HT-29 (cell line): ENCODE measurements around the gene PILRB. TPM values are rescaled to one million over a fixed set of nuclear protein-coding genes. Genes with fewer than 3 reads are reported as not detected.
"Not testable (repeated sequence)": the region's sequence is repeated elsewhere in the genome, so short reads cannot be mapped to it uniquely, and the experiment has no call there.

Experiments used
- DNase-seq: peaks from one replicate; pipeline ENCODE4 v3.0.0-alpha.2; 2015; ENCODE audit warnings: low spot score
- total RNA-seq: library from RNA; depleted of rRNA; stranded (reverse); fragments of >200 nt; shearing (Covaris generic); gene quantifications from 2 replicates; pipeline ENCODE4 v1.2.3, GENCODE V29; 2014; rRNA removed

PILRB gene
- total RNA-seq, result 104 and 119 TPM in 2 replicates

- DNase-seq, result no peak
Observed at GRCh38 chr7:100358027-100358856, at the start of gene PILRB. TSS of gene PILRB (plus strand) at chr7:100358117. CDS start at chr7:100358303, 186 bp downstream.

GRCh38 chr7:100318329-100318728 lies 39.6 kb upstream of the PILRB start:
- not testable (repeated sequence) for DNase-seq

- DNase-seq, result not testable (repeated sequence)
Observed at GRCh38 chr7:100321648-100322047, 36.3 kb upstream of the PILRB start.

- DNase-seq, result not testable (repeated sequence)
Observed at GRCh38 chr7:100324194-100324593, 33.7 kb upstream of the PILRB start.

- not testable (repeated sequence) for DNase-seq
Observed at GRCh38 chr7:100325671-100326070, 32.2 kb upstream of the PILRB start.

GRCh38 chr7:100326914-100327313 lies 31.0 kb upstream of the PILRB start:
- not testable (repeated sequence) for DNase-seq

- peak; percentile 97 for DNase-seq
Observed at GRCh38 chr7:100335566-100336466, 22.1 kb upstream of the PILRB start.

- DNase-seq, result not testable (repeated sequence)
Observed at GRCh38 chr7:100338083-100338696, 19.7 kb upstream of the PILRB start.

GRCh38 chr7:100341286-100341685 lies 16.6 kb upstream of the PILRB start:
- peak; percentile 55 for DNase-seq

GRCh38 chr7:100342765-100343164 lies 15.2 kb upstream of the PILRB start:
- DNase-seq, result no peak

GRCh38 chr7:100344124-100344559 lies 13.8 kb upstream of the PILRB start:
- DNase-seq, result not testable (repeated sequence)

- peak; percentile 57 for DNase-seq
Observed at GRCh38 chr7:100344560-100345287, 13.2 kb upstream of the PILRB start.

GRCh38 chr7:100345288-100345672 lies 12.6 kb upstream of the PILRB start:
- peak; percentile 74 for DNase-seq

- DNase-seq, result no peak
Observed at GRCh38 chr7:100346921-100347320, 11.0 kb upstream of the PILRB start.

- DNase-seq, result no peak
Observed at GRCh38 chr7:100348805-100349204, 9.1 kb upstream of the PILRB start.

- DNase-seq, result no peak
Observed at GRCh38 chr7:100349757-100350156, 8.2 kb upstream of the PILRB start.

- no peak for DNase-seq
Observed at GRCh38 chr7:100351657-100352058, 6.3 kb upstream of the PILRB start.

GRCh38 chr7:100352230-100352781 lies 5.6 kb upstream of the PILRB start:
- not testable (repeated sequence) for DNase-seq

- no peak for DNase-seq
Observed at GRCh38 chr7:100352984-100353684, 4.8 kb upstream of the PILRB start.

GRCh38 chr7:100353685-100354330 lies 4.1 kb upstream of the PILRB start:
- no peak for DNase-seq
